GM19397 (cell line): Measurements from ENCODE around the gene TEX14.
"Not testable (repeated sequence)": the region's sequence is repeated elsewhere in the genome, so short reads cannot be mapped to it uniquely, and the experiment has no call there.

Source experiments
- ATAC-seq: cut with Tn5 transposase; IDR thresholded peaks from one replicate; pipeline ENCODE4 v1.9.1; 2021; ENCODE audit warnings: mild to moderate bottlenecking, moderate library complexity; ENCODE audit not compliant: unreplicated experiment

TEX14 gene

DNA sequence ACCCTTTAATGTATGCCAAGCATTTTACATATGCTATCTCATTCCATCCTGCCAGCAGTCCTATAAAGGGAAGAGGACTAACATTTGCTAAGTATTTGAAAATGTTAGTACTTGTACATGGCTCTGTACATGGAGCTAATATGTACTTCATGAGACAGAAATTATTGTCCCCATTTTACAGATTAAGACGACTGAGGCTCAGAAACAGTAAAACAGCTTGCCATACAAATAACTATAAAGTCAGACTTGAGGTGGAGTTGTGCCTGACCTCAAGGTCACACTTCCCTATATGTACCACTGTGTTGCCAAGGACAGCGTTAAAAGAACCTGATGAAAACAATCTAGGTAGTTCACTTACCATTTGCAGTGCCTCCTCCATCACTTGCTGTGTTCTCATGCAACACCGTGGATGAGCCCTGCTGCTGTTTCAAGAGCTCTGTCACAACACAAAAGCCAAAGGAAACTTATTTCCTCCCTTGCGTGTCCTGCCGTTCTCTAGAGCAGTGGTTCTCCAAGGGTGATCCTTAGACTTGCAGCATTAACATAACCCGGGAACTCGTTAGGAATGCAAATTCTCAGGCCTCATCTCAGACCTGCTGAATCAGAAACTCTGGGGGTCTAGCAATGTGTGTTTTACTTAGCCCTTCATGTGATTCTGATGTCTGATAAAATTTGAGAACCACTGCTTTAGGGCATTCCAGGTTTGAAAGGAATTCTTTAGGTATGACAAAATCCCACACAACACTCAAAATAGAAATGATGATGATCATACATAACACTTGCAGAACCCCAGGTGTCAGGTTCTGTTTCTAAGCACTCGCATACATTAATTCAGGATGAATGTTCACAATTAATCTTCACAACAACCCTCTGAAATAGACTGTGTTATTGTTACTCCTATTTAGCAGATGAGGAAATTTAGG lies 126.2 kb downstream of the TEX14 start:
- ATAC-seq, result no peak

DNA sequence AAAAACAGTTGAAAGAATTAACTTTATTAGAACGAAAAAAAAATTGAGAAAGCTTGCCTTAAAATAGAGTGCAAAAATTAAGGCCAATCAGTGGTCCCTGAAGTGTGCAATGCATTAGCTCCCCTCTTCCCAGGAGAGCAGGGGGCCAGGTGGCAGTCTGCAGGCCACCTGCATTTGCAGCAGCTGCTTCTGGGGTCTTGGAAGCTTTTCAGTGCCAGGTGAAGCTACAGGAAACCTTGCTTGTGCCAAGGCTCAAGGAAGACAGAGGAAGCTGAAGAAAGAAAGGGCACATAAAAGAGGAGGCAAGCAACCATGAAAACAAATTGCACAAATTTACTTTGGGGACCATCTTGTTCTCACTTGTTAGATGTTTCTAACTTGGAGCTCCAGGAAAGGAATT lies 126.9 kb downstream of the TEX14 start:
- ATAC-seq, result no peak

DNA sequence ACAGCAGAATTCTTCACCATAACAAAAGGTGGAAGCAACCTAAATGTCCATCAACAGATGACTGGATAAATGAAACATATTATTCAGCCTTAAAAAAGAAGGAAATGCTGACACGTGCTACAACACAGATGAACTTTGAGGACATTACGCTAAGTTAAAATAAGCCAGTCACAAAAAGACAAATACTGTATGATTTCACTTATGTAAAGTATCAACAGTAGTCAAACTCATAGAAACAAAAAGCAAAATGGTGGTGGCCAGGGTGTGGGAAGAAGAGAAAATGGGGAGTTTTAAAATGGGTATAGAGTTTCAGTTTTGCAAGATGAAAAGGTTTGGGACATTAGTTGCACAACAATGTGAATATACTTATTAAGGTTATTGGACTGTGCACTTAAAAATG lies 127.6 kb downstream of the TEX14 start:
- no peak for ATAC-seq

DNA sequence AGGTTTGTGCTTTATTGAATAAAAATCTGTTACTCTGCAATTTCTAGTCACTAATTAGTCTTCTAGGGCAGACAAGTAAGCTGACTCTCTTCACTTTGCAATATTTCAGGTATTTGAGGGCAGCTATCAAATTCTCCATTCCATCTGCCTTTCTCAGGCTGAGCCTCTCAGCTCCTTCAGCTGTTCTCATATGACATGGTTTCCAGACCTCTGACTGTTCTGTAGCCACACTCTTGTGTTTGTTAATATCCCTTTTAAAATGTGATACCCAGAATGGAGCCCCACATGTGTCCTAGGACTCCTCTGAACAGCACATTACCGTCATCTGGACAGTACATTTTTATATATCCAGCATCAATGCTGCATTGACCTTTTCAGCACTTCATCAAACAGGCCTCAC lies 131.3 kb downstream of the TEX14 start:
- no peak for ATAC-seq

DNA sequence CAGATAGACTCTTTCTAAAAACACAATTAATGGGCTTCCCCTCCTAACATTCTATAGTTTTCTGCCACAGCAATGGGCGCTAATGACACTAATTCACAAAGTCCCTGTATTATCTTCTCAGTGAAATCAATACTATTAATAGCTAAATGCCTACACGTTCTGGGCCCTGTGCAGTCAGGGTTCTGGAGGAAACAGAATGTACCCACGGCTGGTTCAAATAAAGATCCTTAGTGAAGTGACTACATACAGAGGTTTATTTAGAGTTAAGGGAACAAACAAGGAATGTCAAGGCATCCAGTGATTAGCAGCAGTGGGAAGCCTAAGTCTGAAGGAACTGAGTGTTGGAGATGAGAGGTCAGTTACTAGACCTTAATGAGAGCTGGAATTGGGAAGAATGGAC lies 133.9 kb downstream of the TEX14 start:
- ATAC-seq, result no peak

DNA sequence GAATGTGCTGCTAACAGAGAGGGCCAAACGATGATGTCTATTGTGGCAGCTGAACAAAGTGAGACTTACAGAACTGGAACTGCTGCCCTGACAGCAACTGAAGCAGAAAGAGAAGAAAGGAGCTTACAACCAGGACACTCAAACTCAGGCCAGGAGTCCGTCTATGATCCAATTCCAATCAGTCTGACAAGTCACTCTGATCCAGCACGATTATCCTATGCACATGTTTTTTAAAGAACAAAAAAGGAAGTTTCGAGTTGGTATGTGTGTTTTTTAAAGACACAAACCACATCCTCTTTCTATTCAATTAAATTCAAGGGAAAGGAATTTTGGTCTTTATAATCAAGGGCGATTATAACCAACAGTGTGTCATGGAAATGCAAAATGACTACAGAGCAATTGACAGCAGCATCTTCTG lies 135.0 kb downstream of the TEX14 start:
- ATAC-seq, result no peak

DNA sequence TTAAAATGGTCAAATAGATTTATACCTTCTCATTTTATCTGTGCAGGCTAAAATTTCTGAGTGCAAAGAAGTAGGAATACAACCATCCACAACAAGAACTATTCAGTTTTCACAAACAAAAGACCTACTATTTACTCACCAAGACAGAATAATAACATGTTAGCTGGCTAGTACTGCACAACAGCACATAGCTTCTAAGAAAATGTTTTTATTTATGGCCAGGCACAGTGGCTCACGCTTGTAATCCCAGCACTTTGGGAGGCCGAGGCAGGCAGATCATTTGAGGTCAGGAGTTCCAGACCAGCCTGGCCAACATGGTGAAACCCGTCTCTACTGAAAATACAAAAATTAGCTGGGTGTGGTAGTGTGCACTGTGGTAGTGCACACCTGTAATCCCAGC lies 136.7 kb downstream of the TEX14 start:
- not testable (repeated sequence) for ATAC-seq

DNA sequence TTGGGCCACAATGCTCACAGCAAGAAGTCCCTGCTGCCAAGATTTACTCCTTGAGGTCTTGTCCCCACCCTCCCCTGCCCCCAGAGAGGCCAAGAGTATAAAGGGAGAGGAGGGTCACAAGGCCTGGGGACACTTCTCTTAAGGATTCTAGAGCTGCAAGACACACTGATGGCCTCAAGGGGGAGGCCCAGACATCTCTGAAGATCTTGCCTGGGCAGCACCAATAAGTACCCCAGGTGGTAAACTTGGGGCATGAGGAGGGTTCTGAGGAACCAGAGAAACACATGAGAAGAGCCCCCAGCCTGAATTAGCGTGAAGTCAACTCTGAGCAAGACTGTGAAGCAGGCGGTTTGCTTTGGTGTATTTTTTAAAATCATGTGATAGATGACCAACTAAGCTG lies 150.6 kb downstream of the TEX14 start:
- no peak for ATAC-seq

DNA sequence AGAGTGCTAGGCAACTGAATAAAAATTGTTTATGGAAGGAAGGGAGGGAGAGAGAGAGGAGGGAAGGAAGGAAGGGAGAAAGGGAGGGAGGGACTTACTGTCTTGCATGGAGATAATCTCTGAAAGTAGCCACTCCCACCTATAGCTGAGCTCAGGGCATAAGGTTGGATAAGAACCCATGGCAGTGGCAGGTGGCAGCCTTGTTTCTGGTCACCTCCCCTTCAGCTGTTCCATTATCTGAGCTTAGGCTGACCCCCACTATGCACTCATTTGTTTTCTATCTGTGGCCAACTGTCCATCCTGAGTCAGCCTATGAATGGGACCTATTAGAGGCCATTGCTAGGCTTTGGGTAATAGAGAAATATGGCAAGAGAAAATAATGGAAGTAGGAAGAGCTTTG lies 152.1 kb downstream of the TEX14 start:
- no peak for ATAC-seq

DNA sequence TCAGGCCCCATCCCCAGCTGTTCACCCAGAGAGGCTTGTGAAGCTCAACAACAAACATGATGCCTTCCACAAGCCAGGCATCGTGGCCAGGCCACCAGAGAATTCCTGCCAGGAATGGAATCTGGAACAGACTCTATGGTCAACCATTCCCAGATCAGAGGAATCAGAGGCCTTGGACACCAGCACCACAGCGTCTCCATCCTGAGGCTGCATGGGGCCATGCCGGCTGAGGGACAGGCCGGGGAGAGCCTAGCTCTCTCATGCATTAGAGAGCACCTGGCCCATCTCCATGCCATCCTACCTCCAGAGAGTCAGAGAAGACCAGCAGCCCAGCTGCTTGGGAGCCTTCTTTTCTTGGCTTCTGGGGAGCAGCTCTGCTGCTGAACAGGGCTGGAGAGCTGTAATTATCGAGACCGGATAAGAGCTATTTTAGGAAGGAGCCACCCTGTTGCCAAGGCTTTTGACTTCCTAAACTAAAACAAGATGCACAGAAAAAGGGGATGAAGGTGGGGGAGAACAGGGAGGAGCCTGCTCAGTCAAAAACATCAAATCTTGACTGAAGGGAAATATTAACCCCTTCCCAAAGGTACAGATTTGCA lies 152.9 kb downstream of the TEX14 start:
- no peak for ATAC-seq

DNA sequence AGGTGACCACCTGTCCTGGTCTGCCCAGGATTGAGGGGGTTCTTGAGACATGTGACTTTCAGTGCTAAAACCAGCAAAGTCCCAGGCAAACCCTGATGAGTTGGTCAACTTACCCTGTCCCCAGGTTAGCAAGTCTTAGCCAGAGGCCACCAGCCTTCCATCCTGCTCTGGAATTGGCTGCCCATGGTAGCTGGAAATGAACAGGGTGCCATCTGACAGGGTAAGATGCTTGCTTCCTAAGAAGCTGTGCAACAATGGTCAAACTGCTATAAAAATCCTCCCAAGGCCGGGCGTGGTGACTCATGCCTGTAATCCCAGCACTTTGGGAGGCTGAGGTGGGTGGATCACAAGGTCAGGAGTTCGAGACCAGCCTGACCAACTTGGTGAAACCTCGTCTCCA lies 154.6 kb downstream of the TEX14 start:
- ATAC-seq, result no peak

DNA sequence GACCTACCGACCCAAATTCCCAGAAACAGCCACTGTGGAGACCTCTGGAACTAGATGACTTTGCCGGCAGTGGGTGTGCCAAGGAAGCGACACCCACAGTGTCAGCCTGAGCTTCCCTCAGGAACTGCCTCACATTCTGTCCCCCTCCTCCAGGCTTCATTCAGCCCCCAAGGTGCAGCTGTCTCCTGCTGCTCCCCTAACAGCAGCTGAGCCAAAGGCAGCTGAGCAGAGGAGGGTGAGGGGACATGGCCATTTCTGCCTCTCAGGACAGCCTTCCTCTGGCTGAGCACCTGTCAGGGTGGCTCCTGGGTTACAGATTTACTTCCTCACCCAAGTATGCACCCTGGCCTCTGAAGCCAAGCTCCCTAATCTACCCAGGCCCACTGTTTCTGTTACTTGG lies 155.3 kb downstream of the TEX14 start:
- ATAC-seq, result no peak

DNA sequence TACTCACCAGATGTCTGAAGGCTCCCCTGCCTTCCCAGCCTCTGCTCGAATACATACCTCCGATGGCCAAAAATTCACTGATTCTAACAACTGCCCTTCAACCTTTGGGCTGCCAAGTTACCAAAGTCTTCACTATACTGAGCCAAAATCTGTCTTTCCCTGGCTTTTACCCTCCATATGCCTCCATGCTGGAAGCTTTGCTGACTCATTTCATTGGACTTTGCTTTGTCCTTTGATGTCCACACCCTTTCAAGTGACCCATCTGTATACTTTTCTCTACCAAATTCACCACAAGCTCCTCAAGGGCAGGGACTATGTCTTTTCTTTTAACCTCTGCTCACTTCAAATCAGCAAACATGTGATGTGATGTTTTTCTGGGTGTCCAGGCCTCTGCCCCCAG lies 156.4 kb downstream of the TEX14 start:
- no peak for ATAC-seq

DNA sequence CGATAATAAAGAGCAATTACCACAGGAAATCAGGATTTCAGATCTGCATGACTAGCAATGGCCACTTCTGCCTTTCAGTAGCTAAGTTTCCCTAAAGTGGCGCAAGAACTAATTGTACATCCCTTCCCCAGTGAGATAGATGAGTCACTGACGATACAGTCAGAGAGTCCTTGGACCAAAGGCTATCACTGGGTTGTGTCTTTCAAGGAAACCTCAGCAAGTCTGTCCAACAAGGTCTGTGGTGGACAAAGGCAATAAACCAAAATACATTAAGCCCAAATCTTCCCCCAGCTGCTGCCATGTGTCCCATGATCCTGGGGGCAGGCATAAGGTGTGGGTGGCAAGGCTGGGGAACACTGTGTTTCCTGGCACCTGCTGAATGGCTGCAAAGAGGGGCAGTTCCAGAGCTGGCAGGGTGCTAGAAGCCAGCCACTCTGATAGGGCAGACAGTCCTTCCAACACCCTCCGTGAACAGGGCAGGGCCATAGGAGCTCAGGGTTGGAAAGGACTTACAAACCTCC lies 156.9 kb downstream of the TEX14 start:
- ATAC-seq, result no peak

DNA sequence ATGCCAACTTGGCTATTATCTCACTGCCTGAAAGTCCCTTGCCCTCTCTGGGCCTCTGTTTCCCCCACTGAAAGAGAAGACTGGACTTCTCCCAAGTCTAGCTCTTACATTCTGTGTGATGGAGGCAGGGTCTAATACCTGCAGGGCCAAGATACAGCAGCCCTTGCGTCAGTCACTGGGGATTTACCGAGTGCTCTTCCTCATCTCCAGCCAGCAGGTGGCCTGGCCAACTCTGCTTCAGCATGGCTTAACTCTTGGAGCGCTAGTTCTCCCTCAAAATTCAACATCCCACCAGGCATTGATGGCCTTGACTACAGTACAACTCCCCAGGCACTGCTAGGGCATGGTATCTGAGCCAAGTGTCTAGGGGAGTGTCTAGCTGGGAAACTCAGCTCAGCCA lies 157.5 kb downstream of the TEX14 start:
- ATAC-seq, result no peak

DNA sequence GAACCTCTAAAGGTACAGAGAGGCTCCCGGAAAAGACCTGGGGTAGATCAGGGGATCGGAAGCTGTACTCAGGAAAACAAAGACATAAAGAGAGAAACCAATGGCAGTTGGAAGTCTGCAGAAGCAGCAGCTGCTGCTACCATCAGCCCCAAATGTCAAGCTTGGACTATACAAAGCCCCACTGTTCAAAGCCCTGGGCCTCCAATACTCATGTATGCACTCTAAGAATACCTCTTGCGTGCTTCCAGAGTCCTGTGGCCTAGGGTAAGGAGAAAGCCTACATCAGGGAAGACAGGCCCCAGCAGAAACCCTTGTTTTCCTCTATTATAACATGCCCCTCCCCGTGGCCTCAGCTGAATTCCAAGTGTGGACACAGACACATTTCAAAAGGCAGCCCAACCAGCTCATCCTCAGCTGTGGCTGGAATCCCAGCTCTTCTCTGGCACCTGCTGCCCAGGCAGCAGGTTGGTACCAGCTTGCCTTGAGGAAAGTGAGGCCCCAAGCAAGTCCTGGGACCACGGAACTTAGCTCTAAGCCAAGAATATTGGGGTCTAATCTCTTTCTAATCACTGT lies 158.1 kb downstream of the TEX14 start:
- no peak for ATAC-seq

DNA sequence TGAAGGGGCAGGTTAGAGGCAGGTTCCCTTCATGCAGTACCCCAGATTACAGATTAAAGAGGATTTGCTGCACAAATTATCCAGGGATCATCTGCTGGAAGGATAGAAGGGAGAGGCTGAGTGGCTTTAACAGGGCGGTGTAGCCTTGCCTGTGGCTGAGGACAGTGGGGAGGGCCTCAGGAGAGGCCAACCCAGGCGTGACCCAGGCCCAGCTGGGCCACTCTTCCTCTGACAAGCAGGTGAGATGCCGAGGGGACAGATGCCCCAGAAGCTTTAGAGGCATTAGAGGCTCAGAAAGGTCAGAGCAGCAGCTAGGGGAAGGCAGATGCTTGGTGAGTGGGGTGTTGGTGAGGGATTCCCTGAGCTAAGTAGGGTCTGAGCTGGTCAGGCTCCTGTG lies 159.3 kb downstream of the TEX14 start:
- ATAC-seq, result no peak

DNA sequence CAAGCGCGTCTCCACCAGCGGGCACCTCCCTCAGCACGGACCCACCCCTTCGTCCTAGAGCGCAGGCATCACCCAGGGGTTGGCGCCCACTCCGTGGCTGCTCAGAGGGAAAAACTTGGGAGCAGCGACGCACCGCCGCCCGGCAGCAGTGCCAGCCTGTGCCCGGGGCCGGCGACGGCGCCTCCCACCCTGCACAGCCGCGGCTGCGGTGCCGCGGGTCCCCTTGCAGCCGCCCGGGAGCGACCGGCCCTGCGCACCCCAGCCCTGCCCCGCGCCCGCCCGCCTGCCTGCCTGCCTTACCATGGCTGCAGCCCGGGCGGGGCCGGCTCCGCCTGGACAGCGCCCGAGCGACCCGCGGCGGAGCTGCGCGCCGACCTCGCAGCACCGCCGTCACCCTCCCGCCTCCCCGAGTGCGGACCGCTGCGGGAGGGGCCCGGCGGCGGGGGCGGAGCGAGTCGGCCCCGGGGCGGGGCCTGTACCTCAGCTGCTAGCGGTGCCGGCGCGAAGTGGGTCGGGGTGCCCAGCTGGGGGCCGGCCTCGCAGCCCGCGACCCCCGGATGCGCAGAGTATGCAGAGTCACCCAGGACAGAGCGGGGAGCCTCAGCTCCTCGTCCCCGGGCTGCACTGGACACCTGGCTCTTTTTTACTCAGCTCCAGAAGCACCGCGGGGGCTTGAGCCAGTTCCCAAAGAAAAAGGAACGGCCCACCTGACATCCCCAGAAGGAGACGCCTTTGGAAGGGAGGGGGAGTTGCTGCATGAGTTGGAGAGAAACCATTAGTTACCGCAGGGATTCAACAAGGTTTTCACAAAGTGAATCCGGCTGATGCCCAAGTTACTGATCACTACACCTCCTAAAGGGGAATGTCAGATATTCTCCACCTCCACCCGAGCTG lies 159.9 kb downstream of the TEX14 start:
- ATAC-seq, result no peak

DNA sequence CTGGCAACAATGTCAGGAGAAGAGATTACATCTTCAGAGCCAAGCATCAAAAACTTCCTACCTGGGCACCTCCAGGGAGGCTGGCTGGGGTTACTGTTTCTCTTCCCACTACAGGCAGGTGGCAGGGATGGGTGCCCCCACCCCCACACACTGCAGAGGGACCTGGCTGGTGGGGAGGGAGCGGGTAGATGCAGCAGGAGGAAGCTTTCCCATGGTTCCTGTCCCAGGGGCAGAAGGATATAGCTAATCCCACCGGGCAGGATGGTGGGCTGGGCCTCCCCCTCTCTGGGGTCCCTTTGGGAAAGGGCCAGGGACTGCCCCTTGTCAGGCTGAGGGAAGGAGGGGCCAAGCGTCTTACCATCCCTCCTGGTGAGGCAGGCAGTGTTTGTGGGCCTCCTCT lies 160.7 kb downstream of the TEX14 start:
- ATAC-seq, result no peak

DNA sequence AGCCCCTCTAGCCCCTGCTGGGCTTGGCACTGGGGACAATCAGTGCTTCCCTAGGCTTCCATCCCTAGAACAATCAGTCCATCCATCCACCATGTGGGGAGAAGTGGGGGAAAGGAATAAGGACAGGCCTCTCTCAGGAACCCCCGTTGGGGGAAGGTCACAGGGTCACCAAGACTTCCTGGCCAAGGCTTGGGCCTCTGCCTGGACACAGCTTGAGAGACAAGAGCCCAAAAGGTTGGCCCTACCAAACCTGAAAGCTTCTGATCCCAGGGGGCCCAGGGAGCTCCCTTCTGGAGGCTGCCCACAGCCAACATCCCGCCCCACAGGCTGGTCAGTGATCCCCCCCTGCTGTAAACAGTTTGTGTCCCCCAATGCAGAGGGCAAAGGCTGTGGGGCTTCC lies 161.2 kb downstream of the TEX14 start:
- ATAC-seq, result no peak

DNA sequence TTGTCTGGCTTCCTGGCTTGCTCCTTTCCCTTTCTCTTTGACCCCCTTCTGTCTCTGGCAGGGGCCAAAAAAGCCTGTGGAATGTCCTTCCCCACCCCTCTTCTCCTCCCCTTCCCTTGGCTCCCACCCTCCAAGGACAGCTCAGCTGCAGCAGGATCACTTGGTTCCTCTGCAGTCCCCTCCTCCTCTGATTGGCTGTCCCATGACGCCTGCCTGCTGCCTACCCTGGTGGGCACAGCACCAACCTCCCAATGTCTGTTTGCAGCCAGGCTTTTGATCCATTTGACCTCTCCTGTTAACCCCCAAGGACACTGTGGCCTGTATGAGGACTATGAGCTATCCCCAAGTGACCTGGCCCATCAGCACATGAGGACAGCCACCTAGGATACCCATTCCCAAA lies 162.6 kb downstream of the TEX14 start:
- no peak for ATAC-seq
